M059J (cell line): ENCODE results near the gene FLII. TPM values are rescaled to one million over a fixed set of nuclear protein-coding genes. Genes with fewer than 3 reads are reported as not detected.
A peak's percentile ranks its signal among the peaks of the same experiment; 100 is the strongest.
"Not testable (repeated sequence)": the region's sequence is repeated elsewhere in the genome, so short reads cannot be mapped to it uniquely, and the experiment has no call there.

Source experiments
- DNase-seq: peaks from one replicate; pipeline ENCODE4 v3.0.0-alpha.2; 2012; ENCODE audit warnings: low read depth
- total RNA-seq: library from RNA; depleted of rRNA; stranded (reverse); fragments of >200 nt; shearing (Covaris generic); gene quantifications from 2 replicates; pipeline ENCODE4 v1.2.3, GENCODE V29; 2014; rRNA removed

Gene FLII
- total RNA-seq, 1 experiment from 2014 or later: 214 TPM

DNA sequence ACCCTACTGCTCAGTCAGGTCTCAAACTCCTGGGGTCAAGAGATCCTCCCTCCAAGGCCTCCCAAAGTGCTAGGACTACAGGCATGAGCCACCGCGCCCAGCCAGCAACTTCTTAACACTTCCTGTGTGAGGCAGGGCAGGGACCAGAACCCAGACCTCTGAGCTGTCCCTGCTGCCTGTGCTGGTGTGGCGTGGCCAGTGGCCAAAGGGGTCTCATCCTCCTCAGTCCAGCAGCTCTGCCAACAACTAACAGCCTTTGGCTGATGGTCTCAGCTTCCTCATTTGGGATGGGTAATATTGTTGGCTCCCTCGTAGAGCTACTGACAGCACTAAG is 34.5 kb downstream of the FLII start:
- no peak for DNase-seq

GRCh38 chr17:18218756-18219415 is 39.7 kb downstream of the FLII start:
- DNase-seq: peak; percentile 58

- peak; percentile 50 for DNase-seq
Observed at GRCh38 chr17:18217412-18218015, 41.0 kb downstream of the FLII start.

DNA sequence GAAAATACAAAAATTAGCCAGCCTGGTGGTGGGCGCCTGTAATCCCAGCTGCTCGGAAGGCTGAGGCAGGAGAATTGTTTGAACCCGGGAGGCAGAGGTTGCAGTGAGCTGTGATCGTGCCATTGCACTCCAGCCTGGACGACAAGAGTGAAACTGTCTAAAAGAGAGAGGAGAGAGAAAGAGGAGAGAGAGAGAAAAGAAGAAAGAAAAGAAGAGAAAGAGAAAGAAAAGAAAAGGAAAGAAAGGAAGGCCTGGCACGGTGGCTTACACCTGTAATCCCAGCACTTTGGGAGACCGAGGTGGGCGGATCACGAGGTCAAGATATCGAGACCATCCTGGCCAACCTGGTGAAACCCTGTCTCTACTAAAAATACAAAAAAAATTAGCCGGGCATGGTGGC is 41.6 kb downstream of the FLII start:
- DNase-seq: not testable (repeated sequence)

GRCh38 chr17:18213666-18214270 is 44.8 kb downstream of the FLII start:
- no peak for DNase-seq

DNA sequence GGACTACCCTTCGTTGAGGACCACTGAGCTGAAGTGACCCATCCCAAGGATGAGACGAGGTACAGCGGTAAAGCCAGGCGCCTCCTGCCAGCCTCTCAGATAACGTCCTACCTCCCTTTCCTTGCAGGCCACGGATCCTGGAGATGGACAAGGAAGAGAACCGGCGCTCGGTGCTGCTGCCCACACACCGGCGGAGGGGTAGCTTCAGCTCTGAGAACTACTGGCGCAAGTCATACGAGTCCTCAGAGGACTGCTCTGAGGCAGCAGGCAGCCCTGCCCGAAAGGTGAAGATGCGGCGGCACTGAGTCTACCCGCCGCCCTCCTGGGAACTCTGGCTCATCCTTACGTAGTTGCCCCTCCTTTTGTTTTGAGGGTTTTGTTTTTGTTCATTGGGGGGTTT is 50.4 kb downstream of the FLII start:
- no peak for DNase-seq

- DNase-seq: no peak
Observed at GRCh38 chr17:18206962-18207361, 51.6 kb downstream of the FLII start.

DNA sequence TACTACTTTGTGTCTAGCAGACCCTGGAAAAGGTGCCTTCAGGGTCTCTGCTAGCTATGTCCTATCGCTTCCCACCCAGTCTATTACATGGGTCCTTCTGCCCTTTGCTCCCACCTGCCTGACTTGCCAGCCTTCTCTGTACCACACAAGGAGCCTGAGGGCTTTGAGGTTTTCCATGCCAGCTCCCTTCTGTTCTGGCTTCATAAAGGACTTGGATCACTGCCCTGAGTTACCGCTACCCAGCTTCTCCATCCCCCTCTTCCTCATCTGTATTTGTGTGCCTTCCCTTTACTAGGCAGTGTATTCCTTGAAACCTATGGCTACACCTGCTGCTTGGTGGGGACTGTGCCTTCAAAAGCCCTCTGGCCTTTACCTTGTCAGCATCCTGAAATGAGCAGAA is 52.7 kb downstream of the FLII start:
- DNase-seq: peak; percentile 63

DNA sequence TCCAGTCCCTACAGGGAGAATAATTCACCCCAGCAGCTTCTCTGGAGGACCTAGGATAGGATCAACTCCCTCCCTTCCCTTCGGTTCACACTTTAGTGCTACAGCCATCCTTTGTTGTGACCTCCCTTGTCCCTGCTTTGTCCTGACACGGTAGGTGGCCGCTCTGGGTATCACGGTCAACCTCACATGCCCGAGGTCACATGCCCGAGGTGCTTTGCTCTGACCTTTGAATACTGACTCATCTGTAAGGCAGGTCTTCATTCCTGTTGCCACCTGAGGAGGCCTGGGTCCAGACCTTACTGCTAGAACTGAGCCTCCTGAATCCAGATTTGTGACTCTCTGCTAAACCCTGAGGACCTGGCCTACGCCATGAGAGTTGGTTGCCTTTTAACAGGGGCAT is 55.2 kb downstream of the FLII start:
- DNase-seq: no peak

DNA sequence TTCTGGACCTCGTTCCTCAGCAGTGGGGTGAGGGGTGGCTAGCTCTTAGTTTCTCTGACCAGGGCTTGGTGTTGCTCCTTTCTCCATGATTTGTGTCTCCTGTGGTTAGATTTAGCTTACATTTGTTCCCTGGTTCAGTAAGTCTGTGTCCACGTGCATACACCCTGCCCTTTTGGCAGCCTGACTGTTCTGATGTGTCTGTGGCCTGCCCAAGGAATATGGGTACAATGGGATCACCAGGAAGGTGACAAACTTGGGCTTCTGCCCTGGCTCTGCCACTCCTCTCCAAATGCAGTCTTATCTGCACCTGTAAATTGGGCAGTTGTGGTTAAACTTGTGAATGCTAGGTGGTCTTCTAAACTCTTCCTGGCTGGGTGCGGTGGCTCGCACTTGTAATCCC is 57.4 kb downstream of the FLII start:
- DNase-seq: no peak

GRCh38 chr17:18198530-18198929 is 60.0 kb downstream of the FLII start:
- DNase-seq: no peak

DNA sequence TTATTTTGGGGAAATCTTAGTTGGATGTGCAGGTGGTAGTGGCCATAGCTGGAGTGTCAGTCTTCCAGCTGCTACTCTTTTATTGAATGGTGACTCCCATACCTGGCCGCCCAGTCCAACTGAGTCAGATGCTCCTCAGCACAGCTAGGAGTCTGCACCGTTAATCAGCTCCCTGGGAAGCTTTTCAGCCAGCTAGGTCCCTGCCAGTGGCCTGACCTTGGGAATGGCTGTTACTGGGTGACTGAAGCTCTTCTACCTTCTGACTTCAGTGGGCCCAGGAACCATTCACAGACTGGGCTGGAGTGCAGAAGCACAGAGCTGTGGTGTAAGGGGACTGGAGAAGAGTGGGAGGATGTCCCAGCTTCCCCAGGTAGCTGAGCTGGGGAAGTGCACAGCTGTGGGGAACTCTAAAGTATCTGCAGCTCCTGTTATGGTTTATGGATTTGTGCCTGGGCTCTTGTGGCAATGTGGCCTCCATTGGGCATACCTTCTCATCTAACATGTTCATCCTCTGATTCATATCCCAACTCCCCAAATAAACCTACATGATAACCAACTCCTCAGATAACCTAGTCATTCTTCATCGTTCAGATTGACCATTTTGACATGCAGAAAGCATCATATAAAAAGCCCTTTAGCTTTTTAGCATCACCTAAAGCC is 60.9 kb downstream of the FLII start:
- no peak for DNase-seq

GRCh38 chr17:18195246-18195645 is 63.3 kb downstream of the FLII start:
- no peak for DNase-seq

Other genes starting within 250 kb of the FLII start
- 12.3 and 14.4 TPM in 2 replicates for gene ATPAF2, start 219.6 kb downstream of the FLII start, total RNA-seq
- 5.9 and 8.2 TPM in 2 replicates for gene GID4, start 219.3 kb downstream of the FLII start, total RNA-seq
- gene DRG2, start 170.8 kb downstream of the FLII start, total RNA-seq: 40.6 and 41.3 TPM in 2 replicates
- gene MYO15A, start 150.0 kb downstream of the FLII start, total RNA-seq: not detected in 2 replicates
- 94.3 and 141 TPM in 2 replicates for gene ALKBH5, start 74.9 kb downstream of the FLII start, total RNA-seq
- 24.3 and 38.0 TPM in 2 replicates for gene LLGL1, start 33.1 kb downstream of the FLII start, total RNA-seq
- gene MIEF2, start 1.9 kb upstream of the FLII start, total RNA-seq: 13.3 and 26.4 TPM in 2 replicates
- gene TOP3A, start 56.3 kb upstream of the FLII start, total RNA-seq: 25.2 and 49.2 TPM in 2 replicates
- gene SMCR8, start 56.6 kb upstream of the FLII start, total RNA-seq: 9.8 and 14.7 TPM in 2 replicates
- 43.2 and 50.8 TPM in 2 replicates for gene SHMT1, start 104.8 kb upstream of the FLII start, total RNA-seq
- gene EVPLL, start 119.0 kb upstream of the FLII start, total RNA-seq: not detected in 2 replicates
- gene LGALS9C, start 218.1 kb upstream of the FLII start, total RNA-seq: 0.07 TPM in 1 of 2 replicates, not detected in the other